Hematopoietic multipotent progenitor cell treated with erythropoietin and hydrocortisone succinate and interleukin-3 and kit ligand, for 8 days (in vitro differentiated cells): ENCODE results near the gene SHMT2.

Experiments
- DNase-seq: peaks from one replicate; pipeline ENCODE4 v3.0.0-alpha.2; 2015

SHMT2 gene

GRCh38 chr12:57199191-57199590 is 30.3 kb upstream of the SHMT2 start:
- DNase-seq = no peak

DNA sequence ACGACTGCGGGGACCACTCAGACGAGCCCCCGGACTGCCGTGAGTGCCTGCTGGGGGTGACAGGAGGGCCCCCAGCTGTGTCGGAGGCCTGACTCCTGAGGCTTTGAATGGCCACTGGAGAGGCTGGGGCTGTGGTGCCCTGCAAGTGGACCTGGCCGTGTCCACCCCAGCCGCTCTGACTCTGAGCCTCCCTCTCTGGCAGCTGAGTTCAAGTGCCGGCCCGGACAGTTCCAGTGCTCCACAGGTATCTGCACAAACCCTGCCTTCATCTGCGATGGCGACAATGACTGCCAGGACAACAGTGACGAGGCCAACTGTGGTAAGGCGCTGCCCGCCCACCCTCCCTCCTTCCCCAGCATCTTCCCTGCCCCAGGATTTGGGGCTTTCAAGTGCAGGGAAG is 29.0 kb upstream of the SHMT2 start:
- DNase-seq = no peak

DNA sequence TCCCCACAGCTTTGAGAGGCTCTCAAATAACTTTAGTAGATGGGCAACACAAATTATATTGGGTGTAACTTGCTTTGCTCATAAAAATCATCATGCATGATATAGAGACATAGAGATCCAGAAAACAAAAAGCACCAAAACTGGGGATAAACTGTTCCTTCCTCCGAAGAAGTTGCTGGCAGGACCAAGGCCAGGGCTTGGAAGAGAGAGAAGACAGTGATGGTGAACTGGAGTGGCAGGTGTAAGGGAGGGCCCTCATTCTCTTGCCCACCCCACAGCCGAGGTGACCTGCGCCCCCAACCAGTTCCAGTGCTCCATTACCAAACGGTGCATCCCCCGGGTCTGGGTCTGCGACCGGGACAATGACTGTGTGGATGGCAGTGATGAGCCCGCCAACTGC is 28.3 kb upstream of the SHMT2 start:
- DNase-seq = no peak

GRCh38 chr12:57201631-57202030 is 27.9 kb upstream of the SHMT2 start:
- DNase-seq = no peak

- no peak for DNase-seq
Observed at GRCh38 chr12:57202321-57202720, 27.2 kb upstream of the SHMT2 start.

DNA sequence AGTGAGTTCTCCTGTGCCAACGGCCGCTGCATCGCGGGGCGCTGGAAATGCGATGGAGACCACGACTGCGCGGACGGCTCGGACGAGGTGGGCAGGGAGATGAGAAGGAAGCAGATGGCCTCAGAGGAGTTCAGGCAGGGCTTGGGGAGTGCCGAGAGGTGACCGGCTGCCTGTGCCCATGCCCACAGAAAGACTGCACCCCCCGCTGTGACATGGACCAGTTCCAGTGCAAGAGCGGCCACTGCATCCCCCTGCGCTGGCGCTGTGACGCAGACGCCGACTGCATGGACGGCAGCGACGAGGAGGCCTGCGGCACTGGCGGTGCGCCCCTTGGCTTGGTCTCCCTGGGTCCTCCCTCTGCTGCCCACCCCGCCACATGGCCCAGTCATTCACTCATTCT is 26.3 kb upstream of the SHMT2 start:
- no peak for DNase-seq

GRCh38 chr12:57203791-57204190 is 25.7 kb upstream of the SHMT2 start:
- no peak for DNase-seq

- no peak for DNase-seq
Observed at GRCh38 chr12:57204454-57204853, 25.1 kb upstream of the SHMT2 start.

- no peak for DNase-seq
Observed at GRCh38 chr12:57205186-57205585, 24.3 kb upstream of the SHMT2 start.

DNA sequence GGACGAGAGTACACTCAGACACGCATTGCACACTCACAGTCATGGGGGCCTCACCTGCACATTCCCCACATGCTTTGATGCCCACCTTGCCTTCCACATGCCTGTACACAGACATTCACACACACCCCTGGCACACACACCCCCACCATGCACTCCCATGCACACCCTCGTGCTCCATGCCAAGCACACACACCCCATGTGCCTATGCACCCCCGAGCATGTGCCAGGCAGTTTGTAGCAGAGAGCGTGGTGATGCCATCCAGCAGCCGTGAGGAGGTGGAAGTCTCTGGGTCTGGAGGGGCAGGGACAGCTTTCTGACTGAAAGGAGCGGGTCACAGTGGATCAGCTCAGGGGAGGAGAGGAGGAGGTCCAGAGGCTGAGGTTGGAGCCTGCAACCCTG is 23.6 kb upstream of the SHMT2 start:
- no peak for DNase-seq

GRCh38 chr12:57207731-57208630 is 21.5 kb upstream of the SHMT2 start:
- no peak for DNase-seq

DNA sequence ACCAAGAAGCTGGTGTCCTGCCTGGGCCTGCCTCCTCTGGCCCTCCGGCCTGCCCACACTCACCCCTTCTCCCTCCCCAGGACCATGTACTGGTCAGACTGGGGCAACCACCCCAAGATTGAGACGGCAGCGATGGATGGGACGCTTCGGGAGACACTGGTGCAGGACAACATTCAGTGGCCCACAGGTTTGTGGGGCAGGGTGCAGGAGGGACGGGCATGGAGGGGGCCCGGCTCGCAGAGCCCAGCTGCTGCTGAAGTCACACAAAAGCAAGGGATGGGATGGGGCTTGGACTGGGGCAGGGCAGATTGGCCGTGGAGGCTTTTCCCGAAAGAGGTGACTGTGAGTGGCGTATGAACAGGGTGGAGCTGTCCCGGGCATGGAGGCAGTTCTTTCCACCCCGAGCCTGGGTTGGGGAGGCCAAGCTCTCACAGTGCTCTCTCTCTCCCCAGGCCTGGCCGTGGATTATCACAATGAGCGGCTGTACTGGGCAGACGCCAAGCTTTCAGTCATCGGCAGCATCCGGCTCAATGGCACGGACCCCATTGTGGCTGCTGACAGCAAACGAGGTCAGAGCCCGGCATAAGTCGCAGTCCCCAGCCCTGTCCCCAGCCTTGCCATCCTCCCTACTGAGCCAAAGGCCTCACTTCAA is 20.8 kb upstream of the SHMT2 start:
- no peak for DNase-seq

- no peak for DNase-seq
Observed at GRCh38 chr12:57209916-57210315, 19.6 kb upstream of the SHMT2 start.

GRCh38 chr12:57210461-57210860 is 19.1 kb upstream of the SHMT2 start:
- DNase-seq = no peak

GRCh38 chr12:57210926-57211692 is 18.4 kb upstream of the SHMT2 start:
- no peak for DNase-seq

DNA sequence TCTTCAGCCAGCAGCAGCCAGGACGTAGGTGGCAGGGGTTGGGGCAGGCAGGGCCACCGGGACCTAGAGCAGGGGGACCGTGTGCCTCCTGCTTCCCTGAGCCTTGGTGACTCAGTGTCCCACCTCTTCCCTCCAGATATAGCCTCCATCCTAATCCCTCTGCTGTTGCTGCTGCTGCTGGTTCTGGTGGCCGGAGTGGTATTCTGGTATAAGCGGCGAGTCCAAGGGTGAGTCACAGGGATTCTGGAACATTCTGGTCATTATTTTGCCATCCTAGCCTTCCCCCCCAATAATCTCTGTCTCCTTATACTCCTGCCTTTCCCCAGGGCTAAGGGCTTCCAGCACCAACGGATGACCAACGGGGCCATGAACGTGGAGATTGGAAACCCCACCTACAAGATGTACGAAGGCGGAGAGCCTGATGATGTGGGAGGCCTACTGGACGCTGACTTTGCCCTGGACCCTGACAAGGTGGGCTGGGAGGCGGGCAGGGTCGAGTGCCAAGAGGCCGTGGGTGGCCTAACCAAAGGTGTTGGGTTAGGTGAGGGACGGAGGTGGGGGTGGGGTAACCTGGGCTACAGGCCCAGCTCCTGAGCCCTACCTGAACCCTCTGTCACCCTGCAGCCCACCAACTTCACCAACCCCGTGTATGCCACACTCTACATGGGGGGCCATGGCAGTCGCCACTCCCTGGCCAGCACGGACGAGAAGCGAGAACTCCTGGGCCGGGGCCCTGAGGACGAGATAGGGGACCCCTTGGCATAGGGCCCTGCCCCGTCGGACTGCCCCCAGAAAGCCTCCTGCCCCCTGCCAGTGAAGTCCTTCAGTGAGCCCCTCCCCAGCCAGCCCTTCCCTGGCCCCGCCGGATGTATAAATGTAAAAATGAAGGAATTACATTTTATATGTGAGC is 17.5 kb upstream of the SHMT2 start:
- no peak for DNase-seq

GRCh38 chr12:57212701-57213057 is 16.8 kb upstream of the SHMT2 start:
- no peak for DNase-seq

DNA sequence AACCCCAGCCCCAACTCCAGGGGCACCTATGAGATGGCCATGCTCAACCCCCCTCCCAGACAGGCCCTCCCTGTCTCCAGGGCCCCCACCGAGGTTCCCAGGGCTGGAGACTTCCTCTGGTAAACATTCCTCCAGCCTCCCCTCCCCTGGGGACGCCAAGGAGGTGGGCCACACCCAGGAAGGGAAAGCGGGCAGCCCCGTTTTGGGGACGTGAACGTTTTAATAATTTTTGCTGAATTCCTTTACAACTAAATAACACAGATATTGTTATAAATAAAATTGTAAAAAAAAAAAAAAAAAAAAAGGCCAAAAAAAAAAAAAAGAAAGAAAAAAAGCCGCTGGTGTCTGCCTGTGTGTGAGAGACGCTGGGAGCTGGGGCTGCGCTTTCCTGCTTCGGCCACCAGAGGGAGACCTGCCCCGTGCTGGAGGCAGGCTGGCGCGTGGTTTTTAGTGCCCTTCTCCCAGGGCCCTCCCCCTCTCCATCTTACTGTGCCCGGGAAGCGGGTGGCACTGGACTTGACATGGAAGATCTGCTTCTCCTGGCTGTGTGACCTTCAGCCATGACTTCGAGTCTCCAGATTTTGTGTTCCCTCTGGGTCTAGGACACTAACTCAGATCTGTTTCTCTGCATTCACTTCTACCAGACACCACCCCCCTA is 16.3 kb upstream of the SHMT2 start:
- peak; percentile 80 for DNase-seq

DNA sequence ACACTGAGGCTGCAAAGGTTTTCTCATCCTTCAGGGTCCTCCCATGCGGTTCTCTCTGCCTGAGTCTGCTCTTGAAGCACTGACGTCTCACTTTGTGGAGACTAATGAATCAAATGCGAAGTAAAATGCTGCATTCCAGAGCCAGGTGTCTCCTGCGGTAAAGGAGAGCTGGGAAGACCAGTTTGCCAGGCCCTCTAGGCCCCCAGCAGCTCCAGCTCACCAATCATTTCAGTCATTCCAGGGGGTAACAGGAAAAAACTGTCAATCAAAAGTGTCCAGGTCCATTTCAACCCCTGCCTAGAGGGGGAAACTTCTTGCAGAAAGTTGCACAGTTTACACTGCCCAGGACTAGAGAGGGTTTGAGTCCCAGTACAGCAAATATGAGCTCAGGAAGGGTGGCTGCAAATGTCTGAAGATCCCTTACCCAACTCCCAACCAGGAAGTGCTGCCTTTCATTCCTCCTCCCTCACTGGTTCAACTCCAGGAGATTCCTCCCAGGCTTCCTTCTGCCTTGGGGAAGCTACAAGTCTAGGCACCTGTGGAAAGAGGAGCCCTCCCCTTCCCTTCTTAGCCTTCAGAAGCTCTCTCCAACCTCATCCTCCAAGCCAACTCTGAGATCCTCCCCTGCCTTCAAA is 15.6 kb upstream of the SHMT2 start:
- DNase-seq = no peak

- DNase-seq = peak; percentile 66
Observed at GRCh38 chr12:57214398-57214781, 15.1 kb upstream of the SHMT2 start.

- no peak for DNase-seq
Observed at GRCh38 chr12:57215065-57215464, 14.4 kb upstream of the SHMT2 start.

DNA sequence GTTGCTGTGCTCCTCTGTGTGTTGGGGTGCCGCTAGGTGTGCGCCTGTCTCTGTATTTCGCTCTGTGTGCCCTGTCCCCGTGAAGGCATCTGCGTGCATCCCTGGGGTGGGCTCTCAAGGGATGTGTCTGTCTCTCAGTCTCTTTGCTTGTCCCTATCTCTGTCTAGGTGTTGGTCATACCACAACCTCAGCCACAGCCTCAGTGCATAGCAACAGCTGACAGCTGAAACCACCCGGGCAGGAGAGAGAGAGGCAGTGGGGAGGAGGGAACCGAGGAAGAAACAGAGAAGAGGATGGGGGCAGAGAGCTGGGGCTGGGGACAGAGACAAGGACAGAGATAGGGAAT is 13.9 kb upstream of the SHMT2 start:
- DNase-seq = no peak
